Stimulated activated CD4-positive, alpha-beta T cell treated with anti-CD3 and anti-CD28 coated beads, Interleukin-12 subunit alpha, Interleukin-12 subunit beta, amount 100 ng/mL, for 24 hours (primary cell): Measurements from ENCODE around the gene LMNB1.
"Not testable (repeated sequence)": the region's sequence is repeated elsewhere in the genome, so short reads cannot be mapped to it uniquely, and the experiment has no call there.

ENCODE experiments used
- DNase-seq, 2 experiments: peaks; one replicate each; pipeline ENCODE4 v3.0.0-alpha.2; 2020; ENCODE audit warnings: low read depth in 2 of 2

The LMNB1 gene

DNA sequence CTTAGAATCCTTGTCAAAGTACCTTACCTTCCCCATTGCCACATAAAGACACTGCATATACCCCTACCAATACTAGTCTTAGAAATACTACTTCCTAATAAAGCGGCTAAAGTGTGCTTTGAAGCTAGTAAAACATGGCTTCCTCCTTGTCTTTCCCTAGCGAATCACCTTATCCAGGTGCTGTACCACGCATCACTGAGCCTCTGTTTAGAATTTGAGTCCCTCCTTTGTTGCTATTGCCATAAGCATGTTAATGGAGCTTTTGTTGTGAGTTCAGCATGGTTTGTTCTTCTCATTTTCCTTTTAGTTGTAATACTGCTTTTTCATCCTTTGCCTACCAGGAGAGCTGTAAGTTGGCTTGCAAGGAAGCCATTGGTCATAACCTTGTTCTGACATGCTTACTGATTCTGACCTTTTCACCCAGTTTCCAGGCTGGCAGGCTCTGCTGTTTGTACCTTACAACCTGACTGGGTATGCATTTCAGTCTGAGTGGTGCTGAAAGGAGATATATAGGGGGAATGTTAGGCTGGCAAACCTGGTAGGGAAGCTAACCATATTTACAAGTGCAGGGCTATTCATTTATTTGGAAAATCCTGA lies 49.8 kb downstream of the LMNB1 start:
- no peak for DNase-seq

DNA sequence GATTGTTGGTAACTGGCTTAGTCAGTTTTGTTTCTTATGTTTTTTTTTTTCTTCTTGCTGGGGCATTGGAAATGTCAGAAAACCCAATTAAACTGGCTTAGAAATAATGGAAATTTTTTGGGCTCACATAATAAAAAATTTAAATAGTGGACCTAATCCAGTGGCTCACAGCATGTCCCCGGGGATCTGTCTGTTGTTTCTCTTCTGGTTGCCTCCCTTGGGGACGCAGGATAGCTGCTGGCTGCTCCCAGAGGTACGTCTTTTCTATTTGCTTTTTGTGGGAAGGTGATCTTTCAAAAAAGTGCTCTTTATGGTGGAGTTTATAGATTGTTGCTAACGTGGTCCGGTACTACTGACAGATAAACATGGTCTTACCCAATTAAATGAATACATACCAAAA lies 52.2 kb downstream of the LMNB1 start:
- DNase-seq: no peak

DNA sequence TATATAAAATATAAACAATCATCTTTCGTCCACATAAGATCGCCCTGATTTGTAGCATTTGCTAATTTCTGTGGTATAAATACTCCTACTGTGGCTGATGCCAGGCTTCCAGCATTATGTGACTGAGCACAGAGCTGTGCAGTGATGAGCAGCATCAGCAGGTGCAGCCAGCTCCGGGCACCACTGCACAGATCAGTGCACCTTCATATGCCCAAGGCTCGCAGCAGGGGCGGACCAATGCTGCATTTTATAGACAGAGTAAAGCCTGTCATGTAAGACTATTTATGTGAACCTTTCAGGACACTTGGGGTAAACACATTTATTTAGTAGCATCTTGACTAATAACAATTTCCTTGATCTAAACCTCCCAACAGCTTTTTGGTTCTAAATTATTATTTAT lies 53.1 kb downstream of the LMNB1 start:
- no peak for DNase-seq

DNA sequence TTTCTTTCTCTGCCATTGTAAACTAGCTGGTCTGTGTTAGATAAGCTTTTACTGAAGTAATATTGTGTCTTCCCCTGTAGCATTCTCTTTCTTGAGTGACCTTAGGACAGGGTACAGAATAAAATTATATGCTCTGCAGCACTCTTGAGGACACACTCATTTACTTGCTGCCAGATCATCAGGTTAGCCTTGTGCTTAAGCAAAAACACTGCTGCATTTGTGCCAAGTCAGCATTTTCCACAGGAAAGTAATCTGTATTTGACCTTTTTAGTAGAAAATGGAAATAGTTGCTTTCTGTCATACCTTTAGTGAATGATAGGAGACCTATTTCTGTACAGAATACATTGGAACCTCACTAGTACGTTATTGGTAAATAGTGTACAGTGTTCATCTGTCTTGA lies 54.2 kb downstream of the LMNB1 start:
- DNase-seq: no peak

DNA sequence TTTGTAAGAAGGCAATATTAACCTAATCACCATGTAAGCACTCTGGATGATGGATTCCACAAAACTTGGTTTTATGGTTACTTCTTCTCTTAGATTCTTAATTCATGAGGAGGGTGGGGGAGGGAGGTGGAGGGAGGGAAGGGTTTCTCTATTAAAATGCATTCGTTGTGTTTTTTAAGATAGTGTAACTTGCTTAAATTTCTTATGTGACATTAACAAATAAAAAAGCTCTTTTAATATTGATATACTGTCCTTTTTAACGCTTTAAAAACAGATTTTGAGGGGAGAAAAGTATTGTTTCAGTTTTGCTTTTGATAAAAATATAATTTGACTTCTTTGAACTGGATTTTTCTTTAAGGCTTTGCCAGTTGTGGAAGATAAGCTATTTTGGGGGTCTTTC lies 59.8 kb downstream of the LMNB1 start:
- DNase-seq: no peak

DNA sequence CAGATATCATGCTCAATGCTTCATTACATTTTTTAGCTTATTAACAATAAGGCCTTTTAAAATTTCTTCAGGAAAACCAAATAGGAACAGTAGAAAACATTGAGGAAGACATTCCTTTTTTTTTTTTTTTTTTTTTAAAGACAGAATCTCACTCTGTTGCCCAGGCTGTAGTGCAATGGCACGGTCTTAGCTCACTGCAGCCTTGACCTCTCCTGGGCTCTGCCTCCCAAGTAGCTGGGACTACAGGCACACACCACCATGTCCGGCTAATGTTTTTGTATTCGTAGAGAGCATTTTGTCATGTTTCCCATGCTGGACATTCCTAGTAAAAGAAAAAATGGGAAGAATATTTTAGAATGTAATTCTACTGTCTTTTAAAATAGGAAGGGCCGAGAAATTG lies 60.3 kb downstream of the LMNB1 start:
- no peak for DNase-seq

DNA sequence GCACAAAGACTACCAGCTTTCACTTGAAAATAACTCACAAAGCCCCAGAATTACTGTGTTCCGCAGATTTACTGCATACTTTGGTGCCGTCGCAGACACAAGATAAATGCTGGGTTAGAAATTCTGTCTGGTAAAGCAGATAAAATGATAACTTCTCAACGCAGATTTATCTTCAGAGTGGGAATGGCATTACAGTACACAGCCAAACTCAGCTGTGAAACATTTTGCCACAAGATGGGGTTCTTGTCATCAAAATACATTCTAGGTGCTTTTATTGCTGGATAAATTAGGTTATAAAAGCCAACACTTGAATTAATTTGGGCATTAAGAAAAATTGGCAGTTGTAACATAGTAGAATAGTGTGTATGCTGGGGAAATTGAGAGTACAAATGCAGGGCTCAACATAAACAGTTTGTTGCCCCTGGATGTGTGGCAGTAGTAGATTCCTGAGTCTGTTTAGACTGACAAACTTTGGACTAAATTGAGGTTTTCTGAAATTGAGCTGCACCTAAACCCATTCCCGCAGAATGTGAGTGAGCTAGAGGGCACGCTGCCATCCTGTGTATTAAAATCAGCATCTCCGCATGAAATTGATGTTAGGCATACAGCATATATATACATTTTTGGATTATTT lies 61.1 kb downstream of the LMNB1 start:
- no peak for DNase-seq

DNA sequence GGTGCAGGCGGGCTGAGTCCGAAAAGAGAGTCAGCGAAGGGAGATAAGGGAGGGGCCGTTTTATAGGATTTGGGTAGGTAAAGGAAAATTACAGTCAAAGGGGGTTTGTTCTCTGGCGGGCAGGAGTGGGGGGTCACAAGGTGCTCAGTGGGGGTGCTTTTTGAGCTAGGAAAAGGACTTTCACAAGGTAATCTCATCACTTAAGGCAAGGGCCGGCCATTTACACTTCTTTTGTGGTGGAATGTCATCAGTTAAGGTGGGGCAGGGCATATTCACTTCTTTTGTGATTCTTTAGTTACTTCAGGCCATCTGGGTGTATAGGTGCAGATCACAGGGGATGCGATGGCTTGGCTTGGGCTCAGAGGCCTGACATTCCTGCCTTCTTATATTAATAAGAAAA lies 62.5 kb downstream of the LMNB1 start:
- DNase-seq: not testable (repeated sequence)

DNA sequence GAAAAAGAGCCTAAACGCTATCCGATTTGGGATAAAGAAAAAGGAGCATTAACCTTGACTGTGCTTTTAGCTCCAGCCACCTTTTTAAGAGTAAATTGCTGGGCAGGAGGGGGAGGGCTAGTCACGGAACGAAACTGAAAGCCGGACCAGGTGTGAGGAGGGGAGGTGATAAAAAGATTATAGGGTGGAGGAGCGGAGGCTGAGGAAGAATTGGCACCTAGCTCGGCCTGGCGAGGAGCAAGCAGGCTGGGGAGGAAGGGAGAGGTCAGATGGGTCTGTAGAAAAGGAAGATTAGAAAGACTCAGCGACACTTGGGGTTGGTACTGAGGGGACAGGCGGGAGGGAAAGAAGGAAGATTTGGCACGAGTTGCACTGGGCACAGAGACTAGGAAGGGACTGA lies 66.4 kb downstream of the LMNB1 start:
- not testable (repeated sequence) for DNase-seq

DNA sequence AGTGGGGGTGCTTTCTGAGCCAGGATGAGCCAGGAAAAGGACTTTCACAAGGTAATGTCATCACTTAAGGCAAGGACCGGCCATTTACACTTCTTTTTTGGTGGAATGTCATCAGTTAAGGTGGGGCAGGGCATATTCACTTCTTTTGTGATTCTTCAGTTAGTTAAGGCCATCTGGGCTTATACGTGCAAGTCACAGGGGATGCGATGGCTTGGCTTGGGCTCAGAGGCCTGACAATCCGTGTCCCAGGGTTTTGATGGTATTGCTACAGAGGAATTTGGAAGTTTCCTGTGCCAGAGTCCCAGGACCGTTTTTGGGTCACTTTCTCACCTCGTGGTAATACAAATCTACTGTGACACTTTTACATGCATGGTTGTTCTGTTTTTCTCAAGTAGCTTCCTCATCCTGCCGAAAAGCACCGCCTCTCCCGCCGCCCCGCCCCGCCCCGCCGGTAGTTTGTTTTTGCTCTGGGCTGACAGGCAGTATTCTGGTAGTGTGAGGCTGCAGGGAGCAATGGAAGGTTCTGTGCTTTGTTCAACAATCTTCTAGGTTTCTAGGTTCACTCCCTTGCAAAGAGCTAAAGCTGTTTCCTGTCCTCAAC lies 68.6 kb downstream of the LMNB1 start:
- peak in 1 of 2 experiments; percentile 27 for DNase-seq

DNA sequence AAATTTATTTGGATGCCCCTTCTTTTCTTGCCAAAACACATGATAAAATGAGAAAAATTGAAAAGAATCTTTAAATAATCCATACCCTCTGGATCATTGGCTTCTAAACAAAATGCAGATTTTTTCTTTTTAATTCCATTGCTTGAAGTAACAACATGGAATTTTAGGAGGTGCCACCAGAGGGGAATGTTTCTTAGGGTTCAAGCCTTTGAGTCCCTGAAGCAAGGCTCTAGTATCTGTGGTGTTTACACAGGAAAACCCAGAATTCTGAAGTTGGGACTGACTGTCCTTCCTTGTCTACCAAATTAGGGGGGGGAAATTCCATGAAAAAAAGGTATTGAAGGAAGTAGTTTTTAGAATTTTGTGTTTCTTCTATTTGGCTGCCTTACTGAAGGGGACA lies 69.4 kb downstream of the LMNB1 start:
- DNase-seq: no peak

DNA sequence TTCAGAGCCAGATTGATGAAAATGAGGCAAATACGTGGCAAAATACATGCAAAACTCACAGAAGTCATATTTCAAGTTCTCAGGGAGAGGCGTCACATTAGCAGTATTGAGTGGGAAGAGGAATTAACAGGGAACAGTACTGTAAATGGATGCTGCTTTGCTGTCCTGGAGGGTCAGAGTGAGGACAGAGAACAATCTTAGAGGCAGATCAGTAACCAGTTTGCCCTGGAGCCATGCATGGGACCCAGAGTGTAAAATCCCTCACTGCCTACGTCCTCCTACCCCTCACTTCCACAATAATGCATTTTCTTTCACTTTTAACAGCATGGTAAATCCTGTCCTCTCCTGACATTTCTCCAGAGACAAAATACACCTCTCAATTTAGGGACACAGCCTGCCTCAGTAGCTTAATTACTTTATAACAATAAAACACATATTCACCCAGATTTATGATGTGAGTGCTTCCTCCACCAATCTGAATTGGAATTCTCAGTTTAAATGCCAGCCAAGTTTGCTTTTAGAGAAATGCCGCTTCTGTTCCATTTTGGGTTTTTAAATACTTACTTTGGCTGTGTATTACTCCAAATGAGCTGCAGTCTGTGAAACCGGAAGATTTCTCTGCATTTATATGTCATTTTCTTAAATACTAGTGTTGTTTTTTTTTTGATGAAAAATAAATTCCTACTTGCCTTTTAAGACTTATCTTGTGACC lies 70.0 kb downstream of the LMNB1 start:
- no peak for DNase-seq

DNA sequence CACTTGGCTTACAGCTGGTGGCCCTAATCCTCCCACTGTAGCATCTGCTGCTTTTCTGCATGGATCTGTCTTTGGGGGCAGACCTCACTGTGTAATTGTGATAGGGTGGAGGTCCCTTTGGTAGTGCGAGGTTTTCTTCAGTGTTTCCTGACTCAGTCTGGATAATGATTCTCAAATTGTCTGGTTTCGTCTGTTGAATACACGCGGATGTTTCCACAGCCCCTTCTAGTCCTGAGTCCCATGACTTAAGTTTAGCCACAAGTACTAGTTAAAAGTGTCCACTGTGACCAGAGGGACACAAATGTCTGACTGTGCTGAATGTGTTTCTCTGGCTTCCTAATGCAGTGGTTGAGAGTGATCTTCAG lies 70.5 kb downstream of the LMNB1 start:
- no peak for DNase-seq

DNA sequence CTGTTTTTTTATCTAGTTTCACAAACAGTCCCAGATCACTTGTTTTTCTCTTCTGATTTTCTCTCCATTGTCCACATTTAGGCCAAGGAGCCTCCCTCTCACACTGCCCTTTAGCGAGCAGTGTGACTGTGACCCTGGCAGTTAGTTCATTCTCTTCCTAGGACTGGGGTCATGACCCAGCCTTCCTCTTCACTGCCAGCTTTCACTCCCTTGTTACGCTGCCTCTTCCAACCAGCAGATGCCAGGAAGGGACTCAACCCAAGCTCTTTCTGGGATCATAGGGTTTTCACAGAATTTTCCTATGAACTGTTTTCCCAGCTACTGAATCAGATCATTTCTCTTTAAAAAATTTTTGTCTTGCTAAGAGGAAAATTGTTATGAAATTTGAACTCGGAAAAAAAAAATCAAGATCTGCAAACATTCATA lies 70.9 kb downstream of the LMNB1 start:
- DNase-seq: no peak

DNA sequence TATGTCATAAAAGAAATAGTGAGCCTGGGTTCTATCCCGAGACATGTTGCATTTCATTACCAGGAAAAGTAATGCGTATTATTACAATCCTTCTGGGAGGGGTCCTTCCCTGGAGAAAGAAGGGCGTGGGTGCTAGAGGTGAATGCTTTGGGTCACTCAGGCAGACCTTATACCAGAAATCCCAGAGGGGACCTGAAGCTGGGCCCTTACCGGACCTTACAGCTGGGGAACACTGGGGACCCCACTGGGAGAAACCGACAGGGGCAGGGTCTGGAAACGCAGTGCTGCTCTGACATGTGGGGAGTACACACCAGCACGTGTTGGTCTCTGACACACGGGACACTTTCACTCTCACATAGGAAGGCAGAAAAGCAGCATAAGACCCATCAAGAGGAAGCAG lies 71.3 kb downstream of the LMNB1 start:
- DNase-seq: no peak

DNA sequence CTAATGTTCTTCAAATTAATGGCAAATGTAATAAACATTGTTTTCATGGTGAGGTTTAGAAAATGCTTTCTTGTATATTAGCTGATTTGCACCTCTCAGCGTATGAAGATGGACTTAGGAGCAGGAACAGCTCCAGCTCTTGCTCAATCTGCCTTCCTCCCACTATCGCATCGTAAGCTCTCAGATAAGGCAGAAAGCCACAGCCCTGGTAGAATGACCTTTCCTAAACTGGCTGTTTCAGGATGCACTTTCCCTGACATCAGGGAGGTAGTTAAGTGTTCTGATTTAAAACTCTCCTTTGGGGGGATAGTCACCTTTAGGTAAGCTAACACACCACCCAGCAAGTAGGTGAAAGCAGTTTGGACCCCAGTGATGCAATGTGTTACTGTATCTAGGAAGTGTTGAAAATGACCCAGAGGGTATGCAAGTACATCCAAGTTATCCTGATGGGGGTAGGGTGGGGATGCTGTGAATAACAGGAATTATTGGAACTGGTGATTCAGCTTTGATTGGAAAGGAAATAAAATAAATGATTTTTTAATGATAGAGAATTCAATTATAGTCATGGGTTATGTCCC lies 72.3 kb downstream of the LMNB1 start:
- DNase-seq: no peak

DNA sequence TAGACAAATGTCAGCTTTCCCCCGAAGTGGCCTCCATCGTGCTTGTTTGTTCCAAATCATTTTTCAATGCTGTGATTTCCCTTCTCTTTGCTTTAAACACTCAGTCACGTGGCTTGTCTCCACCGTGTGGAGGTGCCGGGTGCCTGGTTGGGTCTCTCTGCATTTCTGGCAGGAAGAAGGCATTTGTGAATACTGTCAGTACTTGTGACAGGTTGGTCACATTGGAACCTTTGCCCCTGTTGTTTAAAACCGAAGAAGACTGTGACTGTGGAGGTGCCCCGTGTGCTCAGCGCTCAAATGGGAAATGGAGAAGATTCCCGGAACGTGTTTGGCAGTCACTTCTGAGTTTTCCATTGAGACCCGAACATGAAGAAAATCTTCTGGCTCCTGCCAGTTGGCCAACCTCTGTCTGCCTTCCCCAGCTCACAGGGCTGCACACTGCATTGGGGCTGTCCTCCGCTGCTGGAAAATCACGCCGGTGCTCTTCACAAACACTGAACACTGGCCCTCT lies 74.6 kb downstream of the LMNB1 start:
- no peak for DNase-seq

DNA sequence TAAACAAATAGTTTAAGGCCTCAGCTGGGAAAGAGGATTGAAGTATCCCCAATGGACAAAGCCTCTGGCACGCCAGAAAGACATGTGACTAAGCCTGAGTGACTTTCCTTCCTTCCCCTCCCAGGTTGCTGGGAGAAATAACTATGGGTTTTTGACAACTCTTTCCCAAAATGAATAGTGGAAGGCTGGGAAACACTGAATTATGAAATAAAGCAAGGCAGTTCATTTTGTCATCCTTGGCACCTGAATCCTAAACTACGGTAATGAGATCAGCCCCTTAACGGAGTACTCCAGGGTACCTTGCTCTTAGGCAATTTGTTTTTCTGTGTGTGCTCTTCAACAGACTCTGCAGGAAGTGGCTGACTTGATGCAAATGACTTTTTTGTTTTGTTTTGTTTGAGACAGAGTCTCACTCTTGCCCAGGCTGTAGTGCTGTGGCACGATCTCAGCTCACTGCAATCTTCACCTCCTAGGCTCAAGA lies 75.2 kb downstream of the LMNB1 start:
- no peak for DNase-seq

DNA sequence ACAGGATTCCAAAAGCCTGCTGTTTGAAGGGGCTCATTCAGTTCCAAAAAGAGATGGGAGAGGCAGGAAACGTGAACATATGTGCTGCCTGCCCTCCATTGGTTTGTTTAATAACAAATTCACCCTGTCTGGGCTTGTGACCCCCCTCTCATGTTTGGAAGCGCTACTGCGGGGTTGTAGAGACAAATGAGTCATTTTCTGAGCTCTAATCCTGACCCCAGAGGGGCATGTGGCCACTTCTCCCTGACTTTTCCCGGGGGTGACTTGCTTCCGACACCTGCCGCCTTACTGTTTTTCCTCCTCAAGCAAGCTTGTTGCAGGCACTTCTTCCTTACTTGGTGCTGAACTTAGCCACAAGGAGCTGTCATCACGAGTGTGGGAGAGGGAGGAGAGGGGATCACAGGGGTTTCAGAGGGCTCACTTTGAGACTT lies 75.9 kb downstream of the LMNB1 start:
- no peak for DNase-seq

DNA sequence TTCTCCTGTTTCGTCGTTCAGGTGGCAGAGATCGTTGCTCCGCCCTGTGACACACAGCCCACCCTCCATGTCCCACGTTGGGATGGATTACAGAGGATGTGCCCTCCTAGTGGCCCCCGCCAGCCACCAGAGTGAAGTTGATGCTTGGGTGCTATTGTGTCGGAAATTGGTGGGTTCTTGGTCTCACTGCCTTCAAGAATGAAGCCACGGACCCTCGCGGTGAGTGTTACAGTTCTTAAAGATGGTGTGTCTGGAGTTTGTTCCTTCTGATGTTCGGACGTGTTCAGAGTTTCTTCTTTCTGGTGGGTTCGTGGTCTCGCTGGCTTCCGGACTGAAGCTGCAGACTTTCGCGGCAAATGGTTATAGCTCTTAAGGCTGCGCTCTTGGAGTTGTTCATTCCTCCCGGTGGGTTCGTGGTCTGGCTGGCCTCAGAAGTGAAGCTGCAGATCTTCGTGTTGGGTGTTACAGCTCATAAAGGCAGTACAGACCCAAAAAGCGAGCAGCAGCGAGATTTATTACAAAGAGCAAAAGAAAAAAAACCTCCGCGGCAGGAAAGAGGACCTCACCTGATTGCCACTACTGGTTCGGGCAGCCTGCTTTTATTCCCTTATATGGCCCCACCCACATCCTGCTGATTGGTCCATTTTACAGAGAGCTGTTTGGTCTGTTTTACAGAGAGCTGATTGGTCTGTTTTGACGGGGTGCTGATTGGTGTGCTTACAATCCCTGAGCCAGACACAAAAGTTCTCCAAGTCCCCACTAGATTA lies 76.8 kb downstream of the LMNB1 start:
- not testable (repeated sequence) for DNase-seq

DNA sequence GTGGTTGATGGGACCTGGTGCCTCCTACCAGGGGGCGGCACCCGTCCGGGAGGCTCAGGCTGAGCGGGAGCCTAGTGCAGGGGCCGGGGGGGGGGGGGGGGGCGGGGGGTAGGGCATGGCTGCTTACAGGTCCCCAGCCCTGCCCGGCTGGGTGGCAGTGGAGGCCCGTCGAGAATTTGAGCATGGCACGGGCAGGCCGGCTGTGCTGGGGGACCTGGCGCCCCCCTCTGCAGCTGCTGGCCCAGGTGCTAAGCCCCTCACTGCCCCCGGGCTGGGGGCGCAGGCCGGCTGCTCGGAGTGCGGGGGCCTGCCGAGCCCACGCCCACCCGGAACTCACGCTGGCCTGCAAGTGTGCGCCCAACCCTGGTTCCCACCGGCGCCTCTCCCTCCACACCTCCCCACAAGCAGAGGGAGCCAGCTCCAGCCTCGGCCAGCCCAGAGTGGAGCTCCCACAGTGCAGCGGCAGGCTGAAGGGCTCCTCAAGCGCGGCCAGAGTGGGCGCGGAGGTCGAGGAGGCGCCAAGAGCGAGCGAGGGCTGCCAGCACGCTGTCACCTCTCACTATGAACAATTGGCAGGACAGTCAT lies 77.7 kb downstream of the LMNB1 start:
- no peak for DNase-seq
